HTR-8/SVneo (cell line): ENCODE measurements around the gene MB.
A peak's percentile ranks its signal among the peaks of the same experiment; 100 is the strongest.
"Not testable (repeated sequence)": the region's sequence is repeated elsewhere in the genome, so short reads cannot be mapped to it uniquely, and the experiment has no call there.

Experiments used
- DNase-seq: peaks from one replicate; pipeline ENCODE4 v3.0.0; 2011; ENCODE audit warnings: low spot score, mixed read lengths; ENCODE audit not compliant: insufficient read length
- FAIRE-seq: peaks from 2 replicates; lab custom pipeline; 2011; peaks lifted over from hg19 to GRCh38; lab: Jason Lieb, UNC

Gene MB

DNA sequence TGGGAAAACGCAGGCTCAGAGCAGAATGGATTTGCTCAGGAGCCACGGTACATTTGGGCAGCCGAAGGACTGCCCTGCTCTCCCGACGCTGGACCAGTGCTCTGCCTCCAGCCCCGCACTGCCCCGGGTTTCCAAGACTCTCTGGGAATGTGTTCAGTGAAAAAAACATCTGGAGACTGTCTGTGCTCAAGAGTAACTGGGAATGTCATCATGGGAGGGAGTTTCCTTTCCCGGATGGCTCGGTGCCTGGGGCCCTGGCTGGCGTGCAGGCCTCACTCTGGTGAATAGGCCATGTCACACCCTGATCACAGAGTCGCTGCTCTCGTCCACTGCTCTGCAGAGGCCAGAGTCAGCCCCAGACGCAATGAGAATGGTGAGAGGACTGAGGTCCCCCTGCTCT, 21.3 kb upstream of the MB start:
- FAIRE-seq (no peak), DNase-seq (no peak)

DNA sequence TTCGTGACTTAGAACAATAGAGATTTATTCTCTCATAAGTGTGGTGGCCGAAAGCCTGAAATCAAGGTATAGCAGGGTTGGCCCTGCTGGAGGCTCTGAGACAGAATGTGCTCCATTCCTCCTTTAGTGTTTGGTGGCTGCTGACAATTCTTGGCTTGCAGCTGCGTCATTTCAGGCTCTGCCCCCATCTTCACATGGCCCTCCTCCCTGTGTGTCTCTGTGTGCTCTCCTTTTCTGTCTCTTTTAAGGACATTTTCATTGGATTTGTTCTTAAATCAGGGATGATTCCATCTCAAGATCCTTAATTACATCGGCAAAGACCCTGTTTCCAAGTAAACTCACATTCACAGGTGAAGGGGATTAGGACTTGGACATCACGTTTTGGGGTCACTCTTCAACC, 20.9 kb upstream of the MB start:
- DNase-seq (no peak), FAIRE-seq (no peak)

DNA sequence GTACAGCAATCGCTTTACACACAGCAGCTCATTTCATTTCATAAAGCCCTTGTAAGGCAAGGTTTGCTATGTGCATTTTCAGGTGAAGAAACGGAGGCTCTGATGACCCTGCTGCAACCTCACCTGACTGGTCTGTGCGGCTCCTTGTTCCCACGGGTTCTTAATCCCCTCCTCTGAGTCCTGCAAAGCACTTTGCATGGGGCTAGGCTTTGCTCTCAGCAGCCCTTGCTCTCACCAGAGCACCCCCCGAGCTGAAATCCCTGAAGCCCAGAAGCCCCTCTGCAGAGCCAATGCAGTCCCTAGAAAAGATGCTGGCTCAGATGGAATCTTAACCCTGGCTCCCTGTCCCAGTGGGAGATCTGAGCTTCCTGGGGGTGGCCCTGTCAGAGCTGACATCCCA, 20.1 kb upstream of the MB start:
- FAIRE-seq (no peak), DNase-seq (no peak)

DNA sequence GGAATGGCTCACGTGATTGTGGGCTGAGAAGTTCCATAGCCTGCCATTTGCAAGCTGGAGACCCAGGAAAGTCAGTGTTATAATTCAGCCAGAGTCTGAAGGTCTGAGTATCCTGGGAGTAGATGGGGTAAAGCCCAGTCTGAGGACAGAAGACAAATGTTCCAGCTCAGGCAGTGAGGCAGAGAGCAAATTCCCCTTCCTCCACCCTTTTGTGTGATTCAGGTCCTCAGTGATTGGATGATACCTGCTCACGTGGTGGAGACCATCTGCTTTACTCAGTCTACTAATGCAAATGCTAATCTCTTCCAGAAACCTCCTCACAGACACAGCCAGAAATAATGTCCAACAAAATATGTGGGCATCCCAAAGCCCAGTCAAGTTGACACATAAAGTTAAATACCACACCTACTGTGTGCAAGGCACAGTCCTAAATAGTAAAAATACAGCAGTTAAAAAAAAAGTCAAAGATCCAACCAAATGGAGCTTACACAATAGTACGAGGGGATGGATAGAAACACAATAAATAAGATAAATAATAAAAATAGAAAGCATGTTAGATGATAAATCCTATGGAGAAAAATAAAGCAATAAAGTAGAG, 17.9 kb upstream of the MB start:
- FAIRE-seq: no peak
- DNase-seq: no peak

DNA sequence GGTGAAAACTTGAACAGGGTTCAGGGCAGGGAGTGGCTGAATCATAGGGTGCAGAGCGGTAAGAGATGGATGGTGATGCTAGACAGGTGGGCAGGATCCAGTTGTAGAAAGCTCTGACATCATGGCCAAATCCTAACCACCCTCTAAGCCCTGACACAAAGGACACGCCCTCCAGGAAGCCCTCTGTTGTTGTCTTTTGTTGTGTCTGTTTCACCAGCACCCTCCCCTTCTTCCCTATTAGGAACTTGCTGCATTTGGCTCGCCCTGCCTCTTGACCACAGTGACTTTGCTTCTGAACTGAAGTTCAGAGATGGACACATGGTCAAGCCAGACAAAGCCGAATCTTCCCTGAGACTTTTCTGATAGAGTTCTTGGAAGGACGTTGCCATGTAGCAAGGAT, 16.9 kb upstream of the MB start:
- no peak for FAIRE-seq
- DNase-seq: no peak

DNA sequence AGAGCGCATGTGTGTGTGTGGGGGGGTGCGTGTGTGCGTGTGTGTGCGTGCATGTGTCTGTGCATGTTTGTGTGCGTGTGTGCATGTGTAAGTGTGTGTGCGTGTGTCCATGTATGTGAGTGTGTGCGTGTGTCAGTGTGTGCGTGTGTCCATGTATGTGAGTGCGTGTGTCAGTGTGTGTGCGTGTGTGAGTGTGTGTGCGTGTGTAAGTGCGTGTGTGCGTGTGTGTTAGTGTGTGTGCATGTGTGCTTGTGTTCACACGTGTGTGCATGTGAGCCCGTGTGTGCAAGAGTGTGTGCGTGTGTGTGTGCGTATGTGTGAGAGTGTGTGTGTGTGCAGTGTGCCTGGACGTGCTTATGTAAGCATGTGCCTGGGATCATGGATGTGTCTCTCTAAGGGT, 16.4 kb upstream of the MB start:
- DNase-seq (no peak), FAIRE-seq (peak; percentile 67)

DNA sequence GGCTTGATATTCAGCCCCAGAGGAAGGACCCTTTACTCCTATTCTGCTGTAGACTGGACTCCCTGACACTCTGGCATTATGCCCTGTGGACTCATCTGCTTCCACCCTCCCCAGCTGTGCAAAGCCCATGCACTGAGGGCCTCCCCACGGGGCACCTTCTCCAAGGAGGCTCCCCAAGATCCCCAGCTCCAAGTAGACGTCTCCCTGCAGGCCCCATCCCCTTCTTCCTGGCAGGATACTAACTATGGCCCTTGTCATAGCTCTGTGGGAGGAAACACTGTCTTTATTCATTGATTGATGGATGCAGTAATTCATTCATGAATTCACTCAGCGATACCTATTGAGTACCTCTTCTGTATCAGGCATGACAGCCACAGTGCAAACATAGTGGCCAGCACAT, 15.8 kb upstream of the MB start:
- FAIRE-seq: no peak
- no peak for DNase-seq

DNA sequence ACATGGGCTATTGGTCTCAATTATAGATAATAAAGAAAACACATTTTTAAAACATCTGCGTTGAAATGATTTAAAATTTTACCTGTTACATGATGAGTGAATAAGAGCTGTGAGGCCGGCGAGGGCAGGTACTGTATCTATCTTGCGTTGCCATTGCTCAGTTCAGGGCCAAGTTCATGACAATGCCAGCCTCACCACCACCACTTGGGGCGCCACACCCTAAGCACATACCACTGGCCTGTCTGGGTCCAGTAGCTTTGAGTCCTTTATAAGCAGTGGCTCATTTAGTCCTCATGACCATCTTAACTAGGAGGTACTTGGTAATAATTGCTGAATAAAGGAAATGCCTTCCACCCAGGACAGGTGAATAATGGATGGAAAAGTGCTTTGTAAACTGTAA, 14.5 kb upstream of the MB start:
- no peak for FAIRE-seq
- DNase-seq: no peak

DNA sequence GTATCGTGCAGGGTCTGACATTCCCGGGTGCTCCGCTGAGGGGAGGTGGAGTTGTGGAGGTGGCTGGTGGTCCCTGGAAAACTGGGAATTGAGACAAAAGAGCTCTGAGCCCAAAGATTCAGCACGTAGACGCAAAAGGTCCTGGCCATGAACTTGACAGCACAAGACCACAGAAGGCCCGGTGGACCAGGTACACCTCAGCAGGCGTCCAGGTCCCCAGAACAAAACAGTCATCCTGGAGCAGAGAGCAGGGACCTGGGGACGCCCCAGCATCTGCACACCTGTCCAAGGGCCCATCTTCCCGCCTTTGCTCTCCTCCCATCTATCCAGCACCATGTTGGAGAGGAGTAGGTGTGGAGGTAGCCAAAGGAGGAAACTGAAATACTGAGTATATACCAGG, 13.8 kb upstream of the MB start:
- FAIRE-seq: no peak

DNA sequence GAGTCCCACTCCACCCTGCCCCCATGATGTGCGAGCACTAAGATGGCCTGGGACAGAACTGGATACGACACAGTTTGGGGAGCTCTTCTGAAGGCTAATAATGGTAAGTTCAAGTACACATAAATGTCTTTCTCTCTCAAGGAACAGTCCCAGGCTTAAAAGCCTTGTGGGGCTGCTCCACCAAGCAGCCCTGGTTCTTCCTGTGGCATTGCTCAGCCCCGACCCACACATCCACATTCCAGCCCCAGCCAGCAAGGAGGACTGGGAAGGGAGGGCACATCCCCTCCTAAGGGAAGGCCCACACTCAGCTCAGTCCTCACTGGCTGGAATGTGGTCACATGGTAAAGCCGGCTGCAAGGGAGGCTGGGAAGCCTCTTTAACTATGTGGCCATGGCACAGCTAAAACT, 13.3 kb upstream of the MB start:
- DNase-seq: peak; percentile 60

More for the DNA sequence above, 13.8 kb upstream of the MB start:
- DNase-seq: no peak

DNA sequence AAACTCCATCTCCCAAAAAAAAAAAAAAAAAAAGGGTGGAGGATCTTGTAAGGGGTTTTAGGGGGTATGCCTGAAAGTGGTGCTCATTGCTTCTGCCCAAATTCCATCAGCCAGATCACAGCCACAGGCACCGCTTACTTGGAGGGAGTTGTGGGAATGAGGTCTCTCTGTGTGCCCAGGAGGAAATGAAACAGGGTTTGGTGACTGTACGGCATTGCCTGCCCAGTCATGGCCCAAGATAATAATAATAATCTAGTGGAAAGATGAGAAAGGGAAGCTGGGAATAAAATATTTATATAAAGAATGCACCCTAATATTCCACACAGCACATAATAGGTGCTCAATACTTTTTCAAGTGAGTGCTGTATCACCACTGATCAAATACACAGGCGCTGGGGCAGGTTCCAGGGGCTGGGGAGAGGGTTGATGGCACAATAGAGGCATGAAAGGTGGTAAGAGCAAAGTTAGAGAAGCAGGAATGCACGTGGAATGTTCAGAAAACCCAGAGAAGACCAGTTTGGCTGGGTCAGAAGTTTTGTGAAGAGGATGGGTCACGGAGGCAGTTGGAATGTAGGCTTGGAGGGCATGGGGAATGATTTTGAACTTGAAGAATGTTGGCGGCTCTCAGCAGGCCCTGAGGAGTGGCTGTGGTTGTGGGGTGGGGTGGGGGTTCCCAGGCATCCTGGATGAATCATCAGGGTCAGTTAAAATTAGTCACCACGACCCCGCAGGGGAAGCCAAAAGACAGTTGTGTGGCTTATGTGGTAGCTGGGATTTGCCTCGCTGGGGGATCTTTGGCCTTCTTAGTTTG, 12.5 kb upstream of the MB start:
- FAIRE-seq (no peak), DNase-seq (peak; percentile 86)

More for the DNA sequence above, 13.3 kb upstream of the MB start:
- FAIRE-seq: peak; percentile 80

DNA sequence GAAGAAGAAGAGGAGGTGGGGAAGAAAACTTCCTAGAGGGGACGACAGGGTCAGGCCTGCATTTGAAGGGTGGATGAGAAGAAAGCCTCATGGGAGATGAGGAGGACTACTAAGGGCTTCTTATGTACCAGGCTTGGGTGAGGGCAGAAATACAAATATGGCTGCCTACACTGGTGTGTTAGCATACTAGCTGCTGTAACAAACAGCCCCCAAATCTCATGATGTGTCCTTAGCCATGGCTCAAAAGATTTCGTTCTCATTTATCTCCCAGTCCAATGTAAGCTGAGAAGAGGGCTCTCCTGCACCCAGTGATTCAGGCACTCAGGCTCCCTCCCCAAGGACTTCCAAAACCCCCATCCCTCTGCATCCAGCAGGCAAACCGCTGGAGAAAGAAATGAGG, 11.6 kb upstream of the MB start:
- no peak for FAIRE-seq
- DNase-seq: no peak

DNA sequence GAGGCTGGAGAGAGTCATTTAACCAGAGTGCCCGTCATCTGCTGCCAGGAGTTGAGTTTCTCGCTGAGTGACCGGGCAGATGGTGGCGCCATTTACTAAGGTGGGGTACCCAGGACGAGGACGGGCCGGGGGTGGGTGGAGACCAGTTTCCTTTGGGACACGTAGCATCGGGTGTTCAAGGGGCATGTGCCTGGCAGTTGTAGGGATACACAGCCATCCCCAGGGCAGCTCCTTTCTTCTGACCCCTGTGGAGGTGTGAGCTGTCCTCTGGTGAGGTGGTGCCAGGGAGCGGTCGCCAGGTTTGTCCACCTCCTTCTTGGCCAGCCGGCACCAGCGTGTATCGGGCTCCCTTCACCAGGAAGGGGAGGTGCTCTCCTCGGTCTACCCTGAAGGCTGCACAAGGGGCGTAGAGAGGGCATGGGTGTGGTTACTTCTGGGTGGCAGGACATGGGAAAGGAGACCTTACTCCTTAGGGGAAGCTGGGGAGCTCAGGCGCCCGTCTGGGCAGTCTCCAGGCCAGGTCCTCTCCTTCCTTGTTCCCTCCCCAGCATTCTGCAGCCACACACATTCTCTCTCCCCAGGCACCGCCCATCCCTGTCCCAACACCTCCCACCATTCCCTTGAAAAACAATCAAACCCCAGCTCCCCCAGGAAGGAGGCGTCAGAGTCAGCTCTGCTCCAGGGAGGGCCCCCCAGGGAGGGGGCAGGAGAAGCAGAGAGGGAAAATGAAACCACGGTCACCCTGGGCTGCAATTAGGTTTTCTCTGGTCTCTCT, 10.3 kb upstream of the MB start:
- FAIRE-seq: peak; percentile 33
- peak; percentile 67 for DNase-seq

DNA sequence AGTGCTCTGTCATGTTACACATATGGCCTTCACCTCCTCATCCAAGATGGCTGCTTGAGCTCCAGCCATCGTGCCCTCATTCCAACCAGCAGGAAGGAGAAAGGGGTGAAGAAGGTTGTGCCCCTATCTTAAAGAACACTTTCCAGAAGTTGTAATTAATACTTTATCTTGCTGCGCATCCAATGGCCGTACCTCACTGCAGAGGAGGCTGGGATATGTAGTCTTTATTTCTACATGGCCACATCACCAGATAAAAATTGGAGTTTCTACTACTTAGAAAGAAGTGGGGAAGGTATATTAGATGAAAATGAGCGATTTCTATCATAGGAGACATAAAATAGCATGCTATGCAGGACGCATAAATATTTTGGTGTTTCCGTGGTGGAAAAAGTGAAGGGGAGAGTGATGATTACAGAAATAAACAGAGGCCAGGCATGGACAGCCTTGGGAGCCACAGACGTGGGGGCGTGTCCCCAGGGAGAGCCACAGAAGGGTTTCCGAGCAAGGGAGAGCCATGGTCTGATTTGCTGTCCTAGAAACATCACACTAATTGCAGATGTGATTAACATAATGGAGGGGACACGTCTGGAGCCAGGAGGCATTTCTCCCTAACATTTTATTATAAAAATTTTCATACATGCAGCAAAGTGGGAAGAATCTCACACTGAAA, 8.8 kb upstream of the MB start:
- DNase-seq: no peak
- no peak for FAIRE-seq

DNA sequence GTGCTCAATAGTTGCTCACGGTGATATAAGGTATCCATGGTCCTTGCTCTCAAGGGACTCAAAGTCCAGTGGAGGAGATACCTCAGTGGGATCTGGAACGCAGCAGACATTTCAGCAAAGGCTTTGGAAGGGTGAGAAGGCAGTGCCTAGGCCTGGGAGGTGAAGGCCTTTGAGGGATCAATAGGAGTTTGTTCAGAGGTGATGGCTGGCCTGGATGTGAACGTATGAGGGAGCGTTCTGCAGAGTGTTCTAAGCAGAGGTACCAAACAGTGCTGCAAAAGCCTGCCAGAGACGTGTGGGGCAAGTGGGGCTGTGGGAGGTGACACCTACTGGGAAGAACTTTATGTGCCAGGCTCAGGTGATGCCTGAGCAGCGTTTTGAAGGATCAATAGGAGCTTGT, 7.4 kb upstream of the MB start:
- no peak for FAIRE-seq
- no peak for DNase-seq

DNA sequence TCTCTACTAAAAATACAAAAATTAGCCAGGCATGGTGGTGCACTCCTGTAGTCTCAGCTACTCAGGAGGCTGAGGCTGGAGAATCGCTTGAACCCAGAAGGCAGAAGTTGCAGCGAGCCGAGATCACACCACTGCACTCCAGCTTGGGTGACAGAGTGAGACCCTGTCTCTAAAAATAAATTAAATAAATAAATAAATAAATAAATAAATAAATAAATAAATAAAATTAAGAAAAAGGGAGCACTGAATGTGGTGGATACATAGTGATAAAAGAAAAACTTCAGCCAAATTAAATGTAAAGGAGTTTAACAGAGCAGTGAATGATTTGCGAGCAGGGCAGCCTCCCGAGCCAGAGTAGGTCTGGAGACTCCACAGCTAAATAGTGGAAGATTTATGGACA, 6.8 kb upstream of the MB start:
- FAIRE-seq, DNase-seq: not testable (repeated sequence)

DNA sequence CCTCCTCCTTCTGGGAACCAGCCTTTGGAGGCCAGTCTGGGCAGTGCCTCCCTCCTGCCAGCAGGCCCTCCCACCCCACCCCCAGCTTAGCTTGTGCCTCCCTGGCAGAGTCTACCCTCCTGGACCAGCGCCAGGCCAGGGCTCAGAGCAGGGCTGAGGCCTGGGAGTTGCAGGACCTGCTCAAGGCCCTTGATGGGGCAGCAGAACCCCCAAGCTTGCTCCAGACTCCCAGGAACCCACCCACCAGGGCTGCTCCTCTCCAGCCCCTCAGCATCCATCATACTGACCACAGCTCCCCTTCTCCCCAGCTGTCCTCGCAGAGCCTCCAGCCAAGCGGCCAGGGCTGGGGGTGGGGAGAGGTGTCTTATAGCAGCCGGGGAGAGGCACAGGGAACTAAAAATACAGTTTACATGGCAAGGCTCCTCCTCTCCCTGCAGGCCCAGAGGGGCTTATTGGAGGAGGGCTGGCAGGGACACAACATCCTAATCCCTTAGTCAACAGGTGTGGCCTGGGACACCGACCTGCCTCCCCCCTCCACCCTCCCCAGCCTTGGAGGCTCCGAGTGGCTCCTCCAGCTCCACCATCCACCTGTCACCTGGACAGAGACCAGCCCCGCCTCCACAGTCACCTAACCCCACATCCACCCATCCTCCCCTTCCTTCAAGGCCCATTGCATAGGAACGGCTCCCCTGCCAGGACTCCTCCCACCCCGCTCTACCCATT, 5.2 kb upstream of the MB start:
- FAIRE-seq (no peak), DNase-seq (no peak)

DNA sequence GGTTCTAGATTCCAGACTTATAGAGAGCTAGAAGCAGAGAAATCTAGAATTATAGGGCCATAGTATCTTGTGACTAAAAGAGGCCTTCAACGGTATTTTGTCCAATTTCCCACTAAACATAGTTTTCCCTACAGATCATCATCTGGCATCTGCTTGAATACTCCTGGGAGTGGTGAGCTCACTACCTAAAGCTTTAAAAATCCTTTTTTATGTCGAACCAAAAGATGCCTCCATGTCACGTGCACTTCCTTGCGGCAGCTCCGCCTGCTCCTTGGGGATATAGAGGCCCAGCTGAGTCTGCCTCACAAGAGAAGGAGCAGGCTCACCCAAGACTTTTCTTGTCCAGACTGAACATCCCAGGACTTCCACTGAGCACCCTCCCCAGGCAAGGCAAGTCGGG, 4.3 kb upstream of the MB start:
- no peak for FAIRE-seq
- no peak for DNase-seq

DNA sequence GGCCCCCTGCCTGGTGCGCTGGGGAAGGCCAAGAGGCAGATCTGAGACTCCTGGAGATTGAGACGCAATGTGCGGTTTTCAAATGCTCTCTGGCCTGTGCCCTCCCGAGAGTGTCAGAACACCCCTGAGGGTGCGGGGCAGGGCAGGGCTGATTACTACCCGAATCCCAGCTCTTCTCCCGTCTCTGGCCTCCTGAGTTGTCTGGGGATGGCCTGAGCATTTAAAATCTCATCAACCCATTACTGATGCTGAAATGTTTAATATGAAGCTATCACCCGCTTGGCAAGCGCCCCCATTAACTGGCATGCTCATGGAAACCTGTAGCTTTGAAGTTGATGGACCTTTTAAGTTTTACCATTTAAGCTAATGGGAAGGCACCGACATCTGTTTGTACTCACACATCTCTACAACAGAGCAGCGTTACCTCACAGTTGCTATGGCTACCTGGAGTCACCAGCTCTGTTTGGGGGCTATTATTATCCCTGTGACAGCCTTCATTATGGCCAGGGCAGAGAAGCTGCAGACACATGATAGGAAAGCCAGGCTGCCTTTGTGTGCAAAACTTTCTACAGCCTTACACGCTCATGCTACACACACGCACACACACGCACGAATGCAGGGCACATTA, 3.6 kb upstream of the MB start:
- DNase-seq: no peak
- no peak for FAIRE-seq
